Activated T-cell treated with anti-CD3 and anti-CD28 coated beads, Interleukin-2, amount 50 U/mL, for 24 hours (primary cell): Measurements from ENCODE around the gene LILRB2.
"Not testable (repeated sequence)": the region's sequence is repeated elsewhere in the genome, so short reads cannot be mapped to it uniquely, and the experiment has no call there.

Source experiments
- DNase-seq: peaks from one replicate; pipeline ENCODE4 v3.0.0-alpha.2; 2020
- H3K27ac Mint-ChIP-seq: 2 replicates; pipeline ENCODE4 v1.8.0; 2020; ENCODE audit warnings: mild to moderate bottlenecking, mixed read lengths
- H3K27me3 Mint-ChIP-seq: 2 replicates; pipeline ENCODE4 v1.8.0; 2020; ENCODE audit warnings: mixed read lengths
- H3K36me3 Mint-ChIP-seq: 2 replicates; pipeline ENCODE4 v1.8.0; 2020; ENCODE audit warnings: low read depth, mixed read lengths
- H3K4me1 Mint-ChIP-seq: 2 replicates; pipeline ENCODE4 v1.8.0; 2020; ENCODE audit warnings: low read depth, mixed read lengths
- H3K4me3 Mint-ChIP-seq: 2 replicates; pipeline ENCODE4 v1.8.0; 2020; ENCODE audit warnings: mild to moderate bottlenecking, moderate library complexity, mixed read lengths
- H3K9me3 Mint-ChIP-seq: 2 replicates; pipeline ENCODE4 v1.8.0; 2020; ENCODE audit warnings: mixed read lengths

Gene LILRB2

DNA sequence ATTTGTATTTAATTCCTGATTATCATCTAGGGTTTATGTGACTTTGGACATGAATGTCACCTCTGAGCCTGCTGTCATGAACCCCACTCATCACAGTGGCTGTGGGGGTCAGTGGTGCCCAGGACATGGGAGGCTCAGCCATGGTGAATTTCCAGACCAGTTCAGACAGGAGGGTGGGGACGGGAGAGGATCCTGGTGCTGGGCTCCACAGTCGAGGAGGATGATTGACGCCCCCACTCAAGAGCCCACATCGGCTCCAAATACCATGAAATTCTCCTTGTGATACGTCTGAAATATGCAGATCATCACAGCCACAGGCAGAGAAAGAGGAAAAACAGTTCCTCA, 57.0 kb downstream of the LILRB2 start:
- not testable (repeated sequence) for DNase-seq, H3K36me3 Mint-ChIP-seq, H3K4me1 Mint-ChIP-seq, H3K27ac Mint-ChIP-seq, H3K4me3 Mint-ChIP-seq, H3K9me3 Mint-ChIP-seq
- H3K27me3 Mint-ChIP-seq = peaks cover 17% of the 10 kb centered on the region
